HG03571 (cell line): ENCODE results near the gene ASB8.
A peak's percentile ranks its signal among the peaks of the same experiment; 100 is the strongest.

Experiments used
- ATAC-seq: cut with Tn5 transposase; IDR thresholded peaks from one replicate; pipeline ENCODE4 v1.9.1; 2021; ENCODE audit not compliant: unreplicated experiment

The ASB8 gene

GRCh38 chr12:48106681-48107613, 50.4 kb downstream of the ASB8 start:
- no peak for ATAC-seq

DNA sequence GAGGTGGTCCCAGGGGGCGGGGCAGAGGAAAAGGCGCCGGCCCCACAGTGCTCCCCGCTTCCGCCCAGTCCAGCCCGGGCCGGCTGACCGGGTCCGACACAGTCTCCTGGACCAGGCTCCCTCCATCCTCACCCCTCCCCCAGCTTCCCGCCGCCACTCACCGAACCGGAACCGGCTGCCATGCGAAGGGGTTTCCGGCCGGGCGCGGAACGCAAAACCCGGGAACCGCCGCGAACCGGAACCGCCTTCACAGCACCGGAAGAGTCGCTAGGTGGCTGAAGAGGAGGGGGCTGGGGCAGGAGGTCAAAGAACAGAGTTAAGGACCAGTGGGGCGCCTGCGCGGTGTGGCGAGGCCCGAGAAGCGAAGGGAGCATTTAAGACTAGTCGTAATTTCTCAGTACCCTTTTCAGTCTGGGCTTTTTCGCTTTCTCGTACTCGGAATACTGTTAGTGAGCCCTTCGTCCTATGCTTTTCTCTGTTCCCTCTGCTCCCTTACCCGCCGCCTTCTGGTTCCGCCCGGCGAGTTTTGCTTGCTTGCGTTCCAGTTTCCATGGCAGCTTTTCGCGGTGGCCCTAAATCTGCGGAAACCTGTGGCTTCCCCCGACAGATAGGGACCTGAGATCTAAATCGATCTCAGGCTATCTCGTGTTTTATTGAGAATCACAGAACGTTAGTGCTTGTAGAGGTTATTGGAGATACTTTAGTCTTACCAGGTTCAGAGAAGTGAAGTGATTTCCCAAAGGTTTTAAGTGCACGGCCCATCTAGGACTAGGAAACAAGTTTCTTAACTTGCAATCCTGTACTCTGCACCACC, 51.2 kb downstream of the ASB8 start, which contains the start of gene SENP1:
TSS of gene SENP1 (minus strand) at position 213 of the 814 bp plus-strand sequence. CDS start 4,607 bp downstream, outside the sequence.
- ATAC-seq: peak; percentile 60

- ATAC-seq: peak; percentile 25
These were observed 51.9 kb downstream of the ASB8 start for GRCh38 chr12:48105321-48105866.

GRCh38 chr12:48104531-48104930, 52.8 kb downstream of the ASB8 start:
- no peak for ATAC-seq
